ENCODE results near the gene UBE3C.
"Not testable (repeated sequence)": the region's sequence is repeated elsewhere in the genome, so short reads cannot be mapped to it uniquely, and the experiment has no call there.

Gene UBE3C

GRCh38 chr7:157253850-157254249 lies 115.1 kb downstream of the UBE3C start:
- no peak for DNase-seq (ENCODE audit: low read depth)
- no peak for TF ChIP-seq CTCF (conservative IDR thresholded peaks at IDR 0.05; ENCODE audit: control insufficient read depth, insufficient read depth, low read depth, low read length)

GRCh38 chr7:157254781-157255180 lies 116.1 kb downstream of the UBE3C start:
- DNase-seq (ENCODE audit: low read depth); H3K4me3 ChIP-seq (ENCODE audit: control insufficient read depth, low read depth, low read length): not testable (repeated sequence)

More at GRCh38 chr7:157253850-157254249, 115.1 kb downstream of the UBE3C start:
- no peak overlapping the region for H3K4me3 ChIP-seq (ENCODE audit: control insufficient read depth, low read depth, low read length)

- no peak for TF ChIP-seq CTCF (conservative IDR thresholded peaks at IDR 0.05; ENCODE audit: control insufficient read depth, insufficient read depth, low read depth, low read length)
- no peak overlapping the region for H3K4me3 ChIP-seq (ENCODE audit: control insufficient read depth, low read depth, low read length)
- DNase-seq (ENCODE audit: low read depth) = no peak
Measured at GRCh38 chr7:157255201-157255606, 116.5 kb downstream of the UBE3C start.

GRCh38 chr7:157263156-157263555 lies 124.4 kb downstream of the UBE3C start:
- no peak for DNase-seq (ENCODE audit: low read depth)
- no peak for TF ChIP-seq CTCF (conservative IDR thresholded peaks at IDR 0.05; ENCODE audit: control insufficient read depth, insufficient read depth, low read depth, low read length)
- no peak overlapping the region for H3K4me3 ChIP-seq (ENCODE audit: control insufficient read depth, low read depth, low read length)

GRCh38 chr7:157265051-157265450 lies 126.3 kb downstream of the UBE3C start:
- no peak for DNase-seq (ENCODE audit: low read depth)
- no peak for TF ChIP-seq CTCF (conservative IDR thresholded peaks at IDR 0.05; ENCODE audit: control insufficient read depth, insufficient read depth, low read depth, low read length)
- H3K4me3 ChIP-seq (ENCODE audit: control insufficient read depth, low read depth, low read length) = no peak overlapping the region

- TF ChIP-seq CTCF (conservative IDR thresholded peaks at IDR 0.05; ENCODE audit: control insufficient read depth, insufficient read depth, low read depth, low read length) = no peak
- H3K4me3 ChIP-seq (ENCODE audit: control insufficient read depth, low read depth, low read length) = no peak overlapping the region
- DNase-seq (ENCODE audit: low read depth) = peak; percentile 45
Measured at GRCh38 chr7:157266272-157266671, 127.5 kb downstream of the UBE3C start.

- no peak for DNase-seq (ENCODE audit: low read depth)
- TF ChIP-seq CTCF (conservative IDR thresholded peaks at IDR 0.05; ENCODE audit: control insufficient read depth, insufficient read depth, low read depth, low read length) = no peak
- H3K4me3 ChIP-seq (ENCODE audit: control insufficient read depth, low read depth, low read length) = no peak overlapping the region
Measured at GRCh38 chr7:157267516-157267915, 128.8 kb downstream of the UBE3C start.
